GM21737 (cell line): ENCODE data around the gene ZNF804A.

Source experiments
- ATAC-seq: cut with Tn5 transposase; IDR thresholded peaks from one replicate; pipeline ENCODE4 v1.9.1; 2021; ENCODE audit warnings: mild to moderate bottlenecking, moderate library complexity; ENCODE audit not compliant: unreplicated experiment

Gene ZNF804A

GRCh38 chr2:184602734-184603133, 4.4 kb downstream of the ZNF804A start:
- no peak for ATAC-seq

- ATAC-seq = no peak
Measured at GRCh38 chr2:184610891-184611290, 12.6 kb downstream of the ZNF804A start.

- no peak for ATAC-seq
Measured at GRCh38 chr2:184611361-184612085, 13.2 kb downstream of the ZNF804A start.

GRCh38 chr2:184620367-184620766, 22.0 kb downstream of the ZNF804A start:
- ATAC-seq = no peak

- no peak for ATAC-seq
Measured at GRCh38 chr2:184624311-184624710, 26.0 kb downstream of the ZNF804A start.

- ATAC-seq = no peak
Measured at GRCh38 chr2:184628051-184628450, 29.7 kb downstream of the ZNF804A start.

GRCh38 chr2:184633726-184634125, 35.4 kb downstream of the ZNF804A start:
- no peak for ATAC-seq

GRCh38 chr2:184637781-184638180, 39.5 kb downstream of the ZNF804A start:
- no peak for ATAC-seq

- no peak for ATAC-seq
Measured at GRCh38 chr2:184644685-184645084, 46.4 kb downstream of the ZNF804A start.

- peak; percentile 59 for ATAC-seq
Measured at GRCh38 chr2:184646177-184646576, 47.8 kb downstream of the ZNF804A start.

- ATAC-seq = no peak
Measured at GRCh38 chr2:184646593-184646992, 48.3 kb downstream of the ZNF804A start.

GRCh38 chr2:184654945-184655344, 56.6 kb downstream of the ZNF804A start:
- no peak for ATAC-seq

GRCh38 chr2:184677171-184677570, 78.8 kb downstream of the ZNF804A start:
- no peak for ATAC-seq

- ATAC-seq = no peak
Measured at GRCh38 chr2:184679219-184680018, 81.1 kb downstream of the ZNF804A start.

GRCh38 chr2:184680825-184681224, 82.5 kb downstream of the ZNF804A start:
- ATAC-seq = no peak

- no peak for ATAC-seq
Measured at GRCh38 chr2:184681642-184682321, 83.5 kb downstream of the ZNF804A start.

GRCh38 chr2:184683911-184684310, 85.6 kb downstream of the ZNF804A start:
- ATAC-seq = no peak

- no peak for ATAC-seq
Measured at GRCh38 chr2:184685999-184686841, 87.9 kb downstream of the ZNF804A start.

- no peak for ATAC-seq
Measured at GRCh38 chr2:184689638-184690037, 91.3 kb downstream of the ZNF804A start.

- ATAC-seq = no peak
Measured at GRCh38 chr2:184692141-184692734, 93.9 kb downstream of the ZNF804A start.
